Measurements from ENCODE around the gene RPRD1B. TPM values are rescaled to one million over a fixed set of nuclear protein-coding genes. Genes with fewer than 3 reads are reported as not detected.
A peak's percentile ranks its signal among the peaks of the same experiment; 100 is the strongest.
"Not testable (repeated sequence)": the region's sequence is repeated elsewhere in the genome, so short reads cannot be mapped to it uniquely, and the experiment has no call there.

The RPRD1B gene
- total RNA-seq, 1 donor from 2014 or later = 29.2 TPM

GRCh38 chr20:38007526-38007925, 26.0 kb upstream of the RPRD1B start:
- peaks cover 5% of the 10 kb centered on the region for H3K27me3 Mint-ChIP-seq (ENCODE audit: unreplicated experiment)

GRCh38 chr20:38008233-38008944, 25.2 kb upstream of the RPRD1B start:
- Mint-ChIP-seq H3K27ac (ENCODE audit: unreplicated experiment) (peak overlapping the region; percentile 85), H3K36me3 (ENCODE audit: unreplicated experiment) (no peaks in the 10 kb centered on the region), H3K4me3 (ENCODE audit: unreplicated experiment) (no peak overlapping the region), H3K4me1 (ENCODE audit: low read depth, unreplicated experiment) (peaks cover 25% of the 10 kb centered on the region), H3K27me3 (ENCODE audit: unreplicated experiment) (peaks cover 5% of the 10 kb centered on the region), H3K9me3 (ENCODE audit: unreplicated experiment) (peaks cover 3% of the 10 kb centered on the region)
- no peak for DNase-seq
- no peak for TF ChIP-seq CTCF (IDR thresholded peaks at IDR 0.05; ENCODE audit: partially characterized antibody, unreplicated experiment)

More at GRCh38 chr20:38007526-38007925, 26.0 kb upstream of the RPRD1B start:
- Mint-ChIP-seq H3K9me3 (ENCODE audit: unreplicated experiment) (peaks cover 3% of the 10 kb centered on the region), H3K4me3 (ENCODE audit: unreplicated experiment) (peak overlapping the region; percentile 28), H3K27ac (ENCODE audit: unreplicated experiment) (peak overlapping the region; percentile 85), H3K36me3 (ENCODE audit: unreplicated experiment) (no peaks in the 10 kb centered on the region), H3K4me1 (ENCODE audit: low read depth, unreplicated experiment) (peaks cover 25% of the 10 kb centered on the region)
- no peak for TF ChIP-seq CTCF (IDR thresholded peaks at IDR 0.05; ENCODE audit: partially characterized antibody, unreplicated experiment)
- peak; percentile 45 for DNase-seq

- not testable (repeated sequence) for H3K36me3 Mint-ChIP-seq (ENCODE audit: unreplicated experiment); H3K4me3 Mint-ChIP-seq (ENCODE audit: unreplicated experiment); H3K27ac Mint-ChIP-seq (ENCODE audit: unreplicated experiment); H3K9me3 Mint-ChIP-seq (ENCODE audit: unreplicated experiment); DNase-seq; H3K27me3 Mint-ChIP-seq (ENCODE audit: unreplicated experiment)
- H3K4me1 Mint-ChIP-seq (ENCODE audit: low read depth, unreplicated experiment) = peaks cover 25% of the 10 kb centered on the region
These were observed 24.1 kb upstream of the RPRD1B start for GRCh38 chr20:38009416-38009815.

- DNase-seq = no peak
- no peaks in the 10 kb centered on the region for H3K36me3 Mint-ChIP-seq (ENCODE audit: unreplicated experiment)
- H3K9me3 Mint-ChIP-seq (ENCODE audit: unreplicated experiment) = peaks cover 5% of the 10 kb centered on the region
- no peak overlapping the region for H3K27ac Mint-ChIP-seq (ENCODE audit: unreplicated experiment)
- H3K27me3 Mint-ChIP-seq (ENCODE audit: unreplicated experiment) = peaks cover 5% of the 10 kb centered on the region
- no peak overlapping the region for H3K4me3 Mint-ChIP-seq (ENCODE audit: unreplicated experiment)
- H3K4me1 Mint-ChIP-seq (ENCODE audit: low read depth, unreplicated experiment) = peaks cover 12% of the 10 kb centered on the region
- no peak for TF ChIP-seq CTCF (IDR thresholded peaks at IDR 0.05; ENCODE audit: partially characterized antibody, unreplicated experiment)
These were observed 21.9 kb upstream of the RPRD1B start for GRCh38 chr20:38011696-38012095.

GRCh38 chr20:38012332-38012731, 21.2 kb upstream of the RPRD1B start:
- H3K4me3 Mint-ChIP-seq (ENCODE audit: unreplicated experiment) = no peak overlapping the region
- H3K27ac Mint-ChIP-seq (ENCODE audit: unreplicated experiment) = no peak overlapping the region
- H3K36me3 Mint-ChIP-seq (ENCODE audit: unreplicated experiment) = peaks cover 5% of the 10 kb centered on the region
- no peak for TF ChIP-seq CTCF (IDR thresholded peaks at IDR 0.05; ENCODE audit: partially characterized antibody, unreplicated experiment)
- no peak for DNase-seq
- peaks cover 5% of the 10 kb centered on the region for H3K9me3 Mint-ChIP-seq (ENCODE audit: unreplicated experiment)
- peaks cover 7% of the 10 kb centered on the region for H3K4me1 Mint-ChIP-seq (ENCODE audit: low read depth, unreplicated experiment)
- H3K27me3 Mint-ChIP-seq (ENCODE audit: unreplicated experiment) = peaks cover 3% of the 10 kb centered on the region
